ACC112 (cell line): Measurements from ENCODE around the gene MRGPRF.
"Not testable (repeated sequence)": the region's sequence is repeated elsewhere in the genome, so short reads cannot be mapped to it uniquely, and the experiment has no call there.

Experiments used
- H2AFZ ChIP-seq: fragments of 200-600 bp; sonication (generic); one replicate; pipeline ENCODE4 v1.6.0; 2017; ENCODE audit warnings: antibody characterized with exemption, low read length; ENCODE audit not compliant: unreplicated experiment
- H3K27ac ChIP-seq: fragments of 200-600 bp; sonication (generic); 2 replicates; pipeline ENCODE4 v1.5.1; 2014; ENCODE audit warnings: low read depth, mild to moderate bottlenecking, antibody characterized with exemption, low read length, moderate library complexity
- H3K27me3 ChIP-seq: fragments of 200-600 bp; sonication (generic); 2 replicates; pipeline ENCODE4 v1.6.1; 2014; ENCODE audit warnings: mild to moderate bottlenecking, antibody characterized with exemption, low read length, moderate library complexity, mixed read lengths; ENCODE audit not compliant: insufficient read depth
- H3K36me3 ChIP-seq: fragments of 200-600 bp; sonication (generic); 2 replicates; pipeline ENCODE4 v1.6.1; 2016; ENCODE audit warnings: mild to moderate bottlenecking, antibody characterized with exemption, low read length, moderate library complexity, mixed read lengths; ENCODE audit not compliant: insufficient read depth
- H3K4me1 ChIP-seq: fragments of 200-600 bp; sonication (generic); one replicate; pipeline ENCODE4 v1.6.1; 2016; ENCODE audit warnings: low read length, mixed read lengths; ENCODE audit not compliant: insufficient read depth, unreplicated experiment, control insufficient read depth
- H3K4me3 ChIP-seq: fragments of 200-600 bp; sonication (generic); 2 replicates; pipeline ENCODE4 v1.5.1; 2014; ENCODE audit warnings: mild to moderate bottlenecking, low read depth, low read length
- H3K79me2 ChIP-seq: fragments of 200-600 bp; sonication (generic); one replicate; pipeline ENCODE4 v1.6.0; 2016; ENCODE audit warnings: low read length; ENCODE audit not compliant: control insufficient read depth, unreplicated experiment, insufficient read depth

Gene MRGPRF

DNA sequence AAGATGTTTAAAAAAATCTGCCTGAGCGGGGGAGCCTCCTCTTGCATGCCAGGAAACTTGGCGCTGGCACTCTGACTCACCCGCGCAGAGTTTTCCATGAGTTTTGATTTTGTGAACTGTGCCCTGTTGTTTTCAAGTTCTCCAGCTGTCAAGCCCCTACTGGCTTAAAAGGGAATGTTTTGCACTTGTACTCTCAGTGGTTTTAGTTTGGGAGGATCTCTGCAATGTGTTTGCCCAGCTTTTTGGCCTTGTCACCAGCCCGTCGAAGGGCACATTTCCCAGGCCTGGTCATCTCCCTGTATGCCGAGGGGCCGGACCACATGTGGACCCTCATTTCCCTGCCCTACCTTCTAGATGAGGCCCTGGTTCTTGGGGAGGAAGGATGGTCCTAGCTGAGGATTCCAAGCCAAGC, 12.2 kb downstream of the MRGPRF start:
- Histone ChIP-seq H3K27me3 (no peaks in the 10 kb centered on the region), H3K36me3 (no peaks in the 10 kb centered on the region), H3K4me3 (no peak overlapping the region), H2AFZ (no peak overlapping the region), H3K27ac (peak overlapping the region; percentile 57; the same call in 1 of the 2 replicates), H3K4me1 (peaks cover 16% of the 10 kb centered on the region), H3K79me2 (no peaks in the 10 kb centered on the region)

DNA sequence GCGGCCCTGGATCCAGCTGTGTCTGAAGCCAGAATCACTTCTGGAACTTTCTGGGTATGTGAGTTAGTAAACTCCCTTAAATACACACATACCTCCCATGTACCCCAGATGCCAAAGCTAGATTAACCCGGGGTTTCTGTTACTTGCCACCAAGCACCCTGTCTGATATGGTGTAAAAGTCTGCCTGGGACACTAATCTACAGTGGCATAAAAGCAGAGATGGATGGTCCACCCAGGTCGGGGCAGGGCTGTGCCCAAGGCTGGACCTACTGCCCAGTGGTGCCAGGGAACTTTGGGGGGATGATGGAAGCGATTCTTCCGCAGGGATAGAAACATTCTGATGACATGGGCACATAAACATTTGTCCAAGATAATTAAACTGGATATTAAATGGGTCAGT, 12.7 kb downstream of the MRGPRF start:
- Histone ChIP-seq H3K4me3 (no peak overlapping the region), H3K27ac (peak overlapping the region; percentile 46; the same call in 1 of the 2 replicates), H3K4me1 (peaks cover 16% of the 10 kb centered on the region), H2AFZ (no peak overlapping the region), H3K79me2 (no peaks in the 10 kb centered on the region), H3K27me3 (no peaks in the 10 kb centered on the region), H3K36me3 (no peaks in the 10 kb centered on the region)

DNA sequence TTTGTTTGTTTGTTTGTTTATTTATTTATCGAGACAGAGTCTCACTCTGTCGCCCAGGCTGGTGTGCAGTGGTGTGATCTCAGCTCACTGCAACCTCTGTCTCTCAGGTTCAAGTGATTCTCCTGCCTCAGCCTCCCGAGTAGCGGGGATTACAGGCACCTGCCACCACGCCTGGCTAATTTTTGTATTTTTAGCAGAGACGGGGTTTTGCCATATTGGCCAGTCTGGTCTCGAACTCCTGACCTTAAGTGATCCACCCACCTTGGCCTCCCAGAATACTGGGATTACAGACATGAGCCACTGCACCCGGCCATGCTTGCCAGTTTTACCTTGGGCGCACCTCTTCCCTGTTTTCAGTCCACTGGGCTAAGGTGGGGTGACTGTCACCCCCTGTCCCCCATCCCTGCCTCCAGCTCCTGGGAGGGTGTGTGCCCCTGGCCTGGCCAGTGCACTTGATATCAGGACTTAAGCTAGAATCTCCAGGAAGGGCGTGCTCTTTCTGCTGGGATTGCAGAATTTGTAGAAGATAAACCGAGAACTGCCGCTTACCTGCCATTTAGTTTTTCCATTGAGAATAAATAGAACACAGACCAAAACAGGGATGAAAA, 13.2 kb downstream of the MRGPRF start:
- peaks cover 16% of the 10 kb centered on the region for H3K4me1 ChIP-seq
- not testable (repeated sequence) for H3K79me2 ChIP-seq, H2AFZ ChIP-seq, H3K27me3 ChIP-seq, H3K36me3 ChIP-seq, H3K4me3 ChIP-seq
- peak overlapping the region; percentile 46; the same call in 1 of the 2 replicates for H3K27ac ChIP-seq

DNA sequence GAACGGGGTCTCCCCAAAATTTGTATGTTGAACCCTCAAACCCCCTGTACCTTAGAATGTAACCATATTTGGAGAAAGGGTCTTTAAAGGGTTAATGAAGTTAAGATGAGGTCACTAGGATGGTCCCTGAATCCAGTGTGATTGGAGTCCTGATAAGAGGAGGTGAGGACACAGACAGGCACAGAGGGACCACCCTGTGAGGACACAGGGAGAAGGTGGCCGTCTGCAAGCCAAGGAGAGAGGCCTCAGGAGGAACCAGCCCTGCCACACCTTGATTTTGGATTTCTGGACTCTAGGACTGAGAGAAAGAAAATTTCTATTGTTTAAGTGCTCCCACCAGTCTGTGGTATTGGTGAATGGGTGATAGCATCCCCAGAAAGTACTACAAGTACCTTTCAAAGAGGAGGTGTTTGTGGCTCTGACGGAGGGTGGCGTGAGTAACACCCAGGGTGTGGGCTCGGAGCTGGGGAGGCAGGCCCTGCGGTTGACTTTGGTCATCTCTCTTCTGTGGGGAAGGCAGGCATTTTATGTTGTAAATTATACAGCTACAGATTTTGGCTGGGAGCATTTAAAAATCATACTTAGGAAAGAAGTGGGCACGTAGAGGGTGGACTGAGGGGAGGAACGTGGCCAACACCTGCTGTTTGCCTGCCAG, 13.8 kb downstream of the MRGPRF start:
- H3K27ac ChIP-seq = no peak overlapping the region
- H3K4me3 ChIP-seq = no peak overlapping the region
- no peaks in the 10 kb centered on the region for H3K36me3 ChIP-seq
- H2AFZ ChIP-seq = no peak overlapping the region
- no peaks in the 10 kb centered on the region for H3K27me3 ChIP-seq
- peaks cover 16% of the 10 kb centered on the region for H3K4me1 ChIP-seq
- no peaks in the 10 kb centered on the region for H3K79me2 ChIP-seq

DNA sequence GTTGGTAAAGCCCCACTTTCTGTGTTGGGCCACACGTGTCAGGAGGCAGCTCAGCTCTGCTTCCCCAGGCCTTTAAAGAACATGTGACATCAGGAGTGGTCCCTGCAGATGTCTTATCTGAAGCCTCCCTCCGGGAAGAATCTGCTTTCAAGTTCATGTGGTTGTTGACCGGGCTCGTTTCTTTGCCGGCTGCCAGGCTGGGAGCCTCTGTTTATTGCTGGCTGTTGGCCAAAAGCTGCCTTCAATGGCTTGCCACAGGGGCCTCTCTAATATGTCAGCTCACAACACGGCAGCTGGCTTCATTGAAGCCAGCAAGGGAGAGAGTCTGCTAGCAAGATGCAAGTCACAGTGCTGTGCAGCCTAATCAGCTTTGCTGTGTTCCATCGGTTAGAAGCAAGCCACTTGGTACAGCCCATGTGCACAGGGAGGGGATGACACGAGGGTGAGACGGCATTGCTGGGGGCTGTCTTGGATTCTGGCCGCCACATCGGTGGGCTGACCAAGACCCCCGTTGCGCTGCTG, 14.6 kb downstream of the MRGPRF start:
- no peaks in the 10 kb centered on the region for H3K27me3 ChIP-seq
- peaks cover 16% of the 10 kb centered on the region for H3K4me1 ChIP-seq
- no peak overlapping the region for H2AFZ ChIP-seq
- H3K79me2 ChIP-seq = no peaks in the 10 kb centered on the region
- H3K27ac ChIP-seq = no peak overlapping the region
- no peaks in the 10 kb centered on the region for H3K36me3 ChIP-seq
- H3K4me3 ChIP-seq = no peak overlapping the region

DNA sequence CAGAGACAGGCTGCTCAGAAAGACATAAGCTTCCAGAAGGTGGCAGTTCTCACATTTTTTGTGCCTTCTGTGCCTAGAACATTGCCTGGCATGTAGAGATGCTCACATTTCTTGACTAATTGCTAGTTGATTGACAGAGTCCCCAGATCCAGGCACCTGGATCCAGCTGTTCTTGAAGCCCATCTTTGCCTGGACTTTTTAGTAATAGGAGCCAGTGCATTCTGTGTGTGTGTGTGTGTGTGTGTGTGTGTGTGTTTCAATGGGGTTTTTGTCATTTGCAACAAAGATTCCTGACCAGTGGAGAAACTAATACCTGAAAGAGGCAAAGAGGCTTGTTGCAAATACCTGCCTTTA, 15.1 kb downstream of the MRGPRF start:
- H3K27me3 ChIP-seq = no peaks in the 10 kb centered on the region
- no peaks in the 10 kb centered on the region for H3K79me2 ChIP-seq
- no peak overlapping the region for H3K4me3 ChIP-seq
- H3K27ac ChIP-seq = no peak overlapping the region
- peaks cover 16% of the 10 kb centered on the region for H3K4me1 ChIP-seq
- no peaks in the 10 kb centered on the region for H3K36me3 ChIP-seq
- H2AFZ ChIP-seq = no peak overlapping the region

DNA sequence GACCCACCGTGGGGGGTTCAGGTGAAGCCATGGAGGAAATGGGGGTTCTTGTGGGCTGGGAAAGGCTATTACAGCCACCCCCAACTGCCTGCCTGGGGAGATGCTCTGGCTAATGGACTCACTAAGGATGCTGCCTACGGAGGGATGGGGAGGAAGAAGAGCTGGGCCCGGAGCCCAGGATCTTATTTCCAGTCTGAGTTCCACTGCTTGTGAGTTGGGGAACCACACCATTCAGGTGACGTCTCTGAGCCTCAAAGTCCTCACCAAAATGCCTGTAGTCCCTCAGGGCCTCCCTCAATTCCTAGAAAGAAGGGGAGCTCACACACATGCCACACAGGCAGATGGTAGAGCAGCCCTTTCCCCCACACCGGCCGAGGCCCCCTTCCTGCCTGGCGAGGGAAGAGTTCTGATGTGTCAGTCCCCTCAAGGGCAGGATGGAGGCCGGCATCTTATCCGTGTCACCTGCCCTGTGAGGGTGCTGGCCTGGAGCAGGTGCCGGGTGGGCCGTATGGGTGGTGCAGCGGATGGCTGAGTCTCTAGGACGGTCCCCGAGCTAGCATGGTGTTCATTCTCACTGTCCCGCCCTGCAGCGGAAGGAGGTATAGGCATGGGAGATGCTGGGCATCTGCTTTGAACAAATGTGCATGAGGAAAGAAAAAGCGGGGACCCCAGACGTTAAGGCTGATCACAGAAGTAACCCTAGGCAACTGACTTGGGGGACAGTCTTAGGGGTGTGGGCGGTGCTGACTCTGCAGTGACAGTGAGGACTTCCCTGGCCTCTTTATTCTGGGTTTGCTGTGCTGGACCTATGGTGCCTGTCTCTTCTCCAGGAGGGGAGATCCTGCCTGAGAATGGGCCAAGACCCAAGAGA, 15.7 kb downstream of the MRGPRF start:
- Histone ChIP-seq H3K36me3 (no peaks in the 10 kb centered on the region), H2AFZ (no peak overlapping the region), H3K27ac (no peak overlapping the region), H3K4me3 (no peak overlapping the region), H3K79me2 (no peaks in the 10 kb centered on the region), H3K4me1 (peaks cover 16% of the 10 kb centered on the region), H3K27me3 (peaks cover 5% of the 10 kb centered on the region; the same call in 1 of the 2 replicates)

DNA sequence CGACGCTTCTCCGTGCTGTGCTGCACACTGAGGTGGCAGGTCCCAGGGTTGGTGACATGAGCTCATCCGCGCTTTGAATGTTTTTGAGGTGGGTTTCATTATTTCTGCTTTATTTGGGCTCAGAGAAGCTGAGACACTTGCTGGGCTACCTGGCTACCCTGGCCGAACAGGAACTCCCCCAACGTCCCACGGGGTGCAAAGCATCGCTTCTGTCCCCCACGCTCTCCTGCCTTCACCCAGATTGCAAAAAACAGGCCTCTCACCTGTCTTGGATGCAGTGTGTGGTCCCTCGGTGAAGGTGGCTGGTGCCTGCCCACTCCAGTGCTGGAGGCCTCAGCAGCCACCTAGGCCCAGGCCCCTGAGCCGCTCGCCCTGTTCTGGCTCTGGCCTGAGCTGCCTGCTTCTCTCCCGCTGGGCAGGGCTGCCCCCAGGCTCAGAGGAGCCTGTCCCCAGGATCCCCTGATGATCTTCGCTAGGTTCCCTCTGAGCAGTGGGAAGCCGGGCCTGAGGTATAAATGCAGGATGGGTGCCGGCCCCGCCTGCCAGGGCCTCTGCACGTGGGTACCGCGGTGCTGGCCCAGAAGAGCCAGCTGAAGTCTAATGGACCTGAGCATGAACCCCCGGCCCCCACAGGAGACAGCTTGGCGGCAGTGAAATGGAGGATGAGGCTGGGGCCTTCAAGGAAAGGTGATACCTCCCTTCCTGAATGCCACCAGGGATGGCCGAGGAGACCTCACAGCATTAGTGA, 16.5 kb downstream of the MRGPRF start:
- Histone ChIP-seq H3K36me3 (no peaks in the 10 kb centered on the region), H2AFZ (no peak overlapping the region), H3K4me1 (peaks cover 13% of the 10 kb centered on the region), H3K4me3 (no peak overlapping the region), H3K27me3 (peaks cover 10% of the 10 kb centered on the region; the same call in 1 of the 2 replicates), H3K27ac (no peak overlapping the region), H3K79me2 (no peaks in the 10 kb centered on the region)

DNA sequence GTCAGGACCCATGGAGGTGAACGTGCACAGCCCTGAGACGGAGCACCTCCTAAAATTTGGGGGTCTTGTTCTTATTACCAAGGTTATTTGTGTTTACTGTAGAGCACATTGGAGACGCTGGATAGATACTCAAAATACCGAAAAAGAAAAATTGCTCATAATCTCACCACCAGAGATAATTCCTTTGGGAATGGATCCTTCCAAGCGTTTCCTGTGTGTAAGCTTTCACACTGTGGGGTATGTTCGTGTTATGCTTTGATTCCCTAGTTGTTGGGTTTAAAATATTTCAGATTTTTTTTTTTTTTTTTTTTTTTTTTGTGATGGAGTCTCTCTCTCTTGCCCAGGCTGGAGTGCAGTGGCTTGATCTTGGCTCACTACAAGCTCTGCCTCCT, 18.2 kb downstream of the MRGPRF start:
- H3K4me3 ChIP-seq = no peak overlapping the region
- H3K79me2 ChIP-seq = no peaks in the 10 kb centered on the region
- H3K36me3 ChIP-seq = no peaks in the 10 kb centered on the region
- H3K4me1 ChIP-seq = no peaks in the 10 kb centered on the region
- H3K27me3 ChIP-seq = peaks cover 10% of the 10 kb centered on the region; the same call in 1 of the 2 replicates
- H2AFZ ChIP-seq = no peak overlapping the region
- no peak overlapping the region for H3K27ac ChIP-seq
